ENCODE results near the gene MRPL44. TPM values are rescaled to one million over a fixed set of nuclear protein-coding genes. Genes with fewer than 3 reads are reported as not detected.

The MRPL44 gene
- total and polyA plus RNA-seq, 2 experiments from 2014 or later: 24.1 to 34.9 TPM

DNA sequence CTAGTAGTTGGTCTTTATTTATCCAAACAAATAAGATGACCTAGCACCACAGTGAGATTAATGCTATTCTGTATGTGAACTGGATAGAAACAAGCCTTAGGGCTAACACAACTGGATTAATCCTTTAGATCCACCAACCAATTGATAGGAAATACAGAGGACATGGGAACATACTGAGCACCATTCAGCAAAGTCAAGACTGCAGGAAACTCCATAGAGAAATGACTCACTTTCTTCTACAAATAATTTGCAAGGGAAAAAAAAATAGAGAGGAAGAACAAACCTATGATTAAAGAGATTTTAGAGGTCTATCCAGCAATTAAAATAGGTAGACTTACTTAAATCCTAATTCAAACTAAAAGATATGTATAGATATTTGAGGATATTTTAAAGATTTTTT, 36.1 kb upstream of the MRPL44 start:
- H3K9me3 ChIP-seq (ENCODE audit: low read depth): no peaks in the 10 kb centered on the region
- H3K27ac ChIP-seq: no peak overlapping the region
- H3K9me2 ChIP-seq (ENCODE audit: insufficient read depth): no peaks in the 10 kb centered on the region
- peaks cover 4% of the 10 kb centered on the region; the same call in 1 of the 2 replicates for H4K20me1 ChIP-seq (ENCODE audit: insufficient read depth)
- H3K4me3 ChIP-seq: no peak overlapping the region
- H3K4me1 ChIP-seq (ENCODE audit: insufficient read depth): peaks cover 15% of the 10 kb centered on the region
- H3K27me3 ChIP-seq (replicated peaks; ENCODE audit: insufficient read depth): no peaks in the 10 kb centered on the region
- in situ Hi-C loops (cut with MboI): no loop called here
- H2AFZ ChIP-seq: no peak overlapping the region
- H3K4me2 ChIP-seq (ENCODE audit: unreplicated experiment): no peak overlapping the region
- TF ChIP-seq EZH2phosphoT487 (IDR thresholded peaks at IDR 0.05; ENCODE audit: insufficient read depth, low read depth) (no peak), EZH2 (IDR thresholded peaks at IDR 0.05; ENCODE audit: insufficient read depth, poor library complexity, severe bottlenecking) (no peak)
- H3K79me2 ChIP-seq (ENCODE audit: insufficient read depth): peaks cover 100% of the 10 kb centered on the region
- H3K9ac ChIP-seq: no peak overlapping the region
- H3K36me3 ChIP-seq (ENCODE audit: low read depth): peaks cover 13% of the 10 kb centered on the region
- DNase-seq: no peak
- no peaks in the 10 kb centered on the region; the same call in 1 of the 2 replicates for H3F3A ChIP-seq (ENCODE audit: insufficient read depth)

DNA sequence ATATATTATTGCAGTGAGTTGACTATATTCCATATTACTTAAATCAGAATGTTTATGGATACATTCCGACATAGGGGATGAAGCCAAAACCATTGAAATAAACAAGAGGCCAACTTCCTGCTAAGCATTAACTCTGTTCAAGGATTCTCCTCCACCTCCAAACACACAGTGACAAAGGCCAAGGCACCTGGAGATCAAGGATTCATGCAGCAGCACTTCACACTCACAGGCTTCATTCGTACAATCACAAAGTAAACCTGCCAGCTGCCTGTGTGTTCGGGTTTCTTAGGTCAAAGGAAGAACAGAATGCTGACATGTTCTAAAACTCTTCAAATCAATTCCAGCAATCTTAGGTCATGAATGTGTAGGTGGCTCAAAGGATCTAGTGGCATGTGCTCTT, 35.0 kb upstream of the MRPL44 start:
- no peak overlapping the region for H3K4me2 ChIP-seq (ENCODE audit: unreplicated experiment)
- H3F3A ChIP-seq (ENCODE audit: insufficient read depth): no peaks in the 10 kb centered on the region; the same call in 1 of the 2 replicates
- H3K4me1 ChIP-seq (ENCODE audit: insufficient read depth): peaks cover 15% of the 10 kb centered on the region
- peaks cover 6% of the 10 kb centered on the region for H3K36me3 ChIP-seq (ENCODE audit: low read depth)
- no peaks in the 10 kb centered on the region for H3K9me2 ChIP-seq (ENCODE audit: insufficient read depth)
- H3K79me2 ChIP-seq (ENCODE audit: insufficient read depth): peaks cover 100% of the 10 kb centered on the region
- peaks cover 6% of the 10 kb centered on the region; the same call in 1 of the 2 replicates for H4K20me1 ChIP-seq (ENCODE audit: insufficient read depth)
- no peak overlapping the region for H3K9ac ChIP-seq
- no peak overlapping the region for H2AFZ ChIP-seq
- H3K4me3 ChIP-seq: no peak overlapping the region
- TF ChIP-seq EZH2 (IDR thresholded peaks at IDR 0.05; ENCODE audit: insufficient read depth, poor library complexity, severe bottlenecking): no peak
- TF ChIP-seq EZH2phosphoT487 (IDR thresholded peaks at IDR 0.05; ENCODE audit: insufficient read depth, low read depth): no peak
- in situ Hi-C loops (cut with MboI): no loop called here
- 96 to 98% methylated on average over 3 of the region's 3 CpGs for WGBS, 2 experiments (ENCODE audit: low coverage in 1 of 2, low lambda C conversion rate in 2 of 2, missing lambda C conversion rate in 2 of 2)
- no peak for DNase-seq
- H3K27ac ChIP-seq: no peak overlapping the region
- H3K9me3 ChIP-seq (ENCODE audit: low read depth): no peaks in the 10 kb centered on the region
- no peaks in the 10 kb centered on the region for H3K27me3 ChIP-seq (replicated peaks; ENCODE audit: insufficient read depth)

DNA sequence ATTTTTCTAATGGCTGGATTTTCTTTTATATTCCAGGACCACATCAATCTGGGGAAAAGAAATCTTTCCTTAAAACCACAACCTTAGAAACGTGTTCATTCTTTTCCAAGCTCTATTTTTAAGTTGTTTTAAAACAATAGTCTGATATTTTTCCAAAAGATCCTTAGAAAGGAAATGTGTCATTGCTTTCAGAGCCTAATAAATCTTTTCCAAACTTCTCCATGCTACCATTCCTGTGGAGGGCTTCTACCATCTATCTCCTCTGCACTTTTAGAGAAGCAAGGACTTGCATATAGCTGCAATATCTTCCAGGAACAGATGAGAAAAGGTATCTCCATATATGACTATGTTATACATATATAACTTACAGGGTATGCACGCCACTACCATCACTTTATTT, 33.3 kb upstream of the MRPL44 start:
- Histone ChIP-seq H3K4me2 (ENCODE audit: unreplicated experiment) (no peak overlapping the region), H4K20me1 (ENCODE audit: insufficient read depth) (peaks cover 6% of the 10 kb centered on the region; the same call in 1 of the 2 replicates), H3K9me3 (ENCODE audit: low read depth) (no peaks in the 10 kb centered on the region), H2AFZ (no peak overlapping the region), H3K4me1 (ENCODE audit: insufficient read depth) (peaks cover 15% of the 10 kb centered on the region), H3K79me2 (ENCODE audit: insufficient read depth) (peaks cover 100% of the 10 kb centered on the region), H3K4me3 (no peak overlapping the region), H3K27ac (no peak overlapping the region), H3K27me3 (replicated peaks; ENCODE audit: insufficient read depth) (no peaks in the 10 kb centered on the region), H3K9ac (no peak overlapping the region), H3F3A (ENCODE audit: insufficient read depth) (no peaks in the 10 kb centered on the region; the same call in 1 of the 2 replicates), H3K36me3 (ENCODE audit: low read depth) (no peaks in the 10 kb centered on the region), H3K9me2 (ENCODE audit: insufficient read depth) (no peaks in the 10 kb centered on the region)
- in situ Hi-C loops (cut with MboI): no loop called here
- TF ChIP-seq EZH2 (IDR thresholded peaks at IDR 0.05; ENCODE audit: insufficient read depth, poor library complexity, severe bottlenecking): no peak
- no peak for TF ChIP-seq EZH2phosphoT487 (IDR thresholded peaks at IDR 0.05; ENCODE audit: insufficient read depth, low read depth)
- peak; percentile 17 for DNase-seq
- 49 to 52% methylated on average over 2 of the region's 2 CpGs for WGBS, 2 experiments (ENCODE audit: low coverage in 1 of 2, low lambda C conversion rate in 2 of 2, missing lambda C conversion rate in 2 of 2)

DNA sequence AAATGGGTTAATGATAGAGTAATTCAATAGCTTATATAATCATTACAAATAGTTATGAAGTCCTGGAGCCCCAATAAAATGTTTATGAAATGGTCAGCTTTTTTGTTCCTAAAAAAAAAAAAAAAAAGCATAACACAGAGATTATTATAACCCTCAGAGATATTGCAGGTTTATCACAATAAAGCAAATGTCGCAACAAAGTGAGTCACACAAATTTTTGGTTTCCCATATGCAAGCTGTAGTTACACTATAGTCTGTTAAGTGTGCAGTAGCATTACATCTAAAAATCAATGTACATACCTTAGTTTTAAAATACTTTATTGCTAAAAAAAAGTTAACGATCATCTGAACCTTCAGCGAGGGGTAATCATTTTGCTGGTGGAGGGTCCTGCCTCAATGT, 32.2 kb upstream of the MRPL44 start:
- Histone ChIP-seq H3K27me3 (replicated peaks; ENCODE audit: insufficient read depth) (no peaks in the 10 kb centered on the region), H3K4me3 (no peak overlapping the region), H3K36me3 (ENCODE audit: low read depth) (no peaks in the 10 kb centered on the region), H3F3A (ENCODE audit: insufficient read depth) (no peaks in the 10 kb centered on the region; the same call in 1 of the 2 replicates), H4K20me1 (ENCODE audit: insufficient read depth) (peaks cover 6% of the 10 kb centered on the region; the same call in 1 of the 2 replicates), H3K9me3 (ENCODE audit: low read depth) (no peaks in the 10 kb centered on the region), H3K9me2 (ENCODE audit: insufficient read depth) (no peaks in the 10 kb centered on the region), H3K9ac (no peak overlapping the region), H3K27ac (no peak overlapping the region), H3K4me1 (ENCODE audit: insufficient read depth) (peaks cover 15% of the 10 kb centered on the region), H3K79me2 (ENCODE audit: insufficient read depth) (peaks cover 100% of the 10 kb centered on the region), H2AFZ (no peak overlapping the region), H3K4me2 (ENCODE audit: unreplicated experiment) (no peak overlapping the region)
- WGBS, 2 experiments (ENCODE audit: low coverage in 1 of 2, low lambda C conversion rate in 2 of 2, missing lambda C conversion rate in 2 of 2): 96 to 97% methylated on average over 3 of the region's 3 CpGs
- in situ Hi-C loops (cut with MboI): no loop called here
- DNase-seq: peak; percentile 39
- TF ChIP-seq EZH2phosphoT487 (IDR thresholded peaks at IDR 0.05; ENCODE audit: insufficient read depth, low read depth) (no peak), EZH2 (IDR thresholded peaks at IDR 0.05; ENCODE audit: insufficient read depth, poor library complexity, severe bottlenecking) (no peak)
